Neural cell (in vitro differentiated cells): ENCODE results near the gene NRN1.

ENCODE experiments used
- EP300 ChIP-seq: fragments of 450-650 bp; conservative IDR thresholded peaks from 2 replicates; pipeline ENCODE4 v1.6.1; 2014; ENCODE audit warnings: antibody characterized with exemption, mild to moderate bottlenecking, moderate library complexity; ENCODE audit not compliant: poor library complexity, severe bottlenecking
- EZH2 ChIP-seq: fragments of 200-600, 300-800 bp; shearing (Covaris generic), sonication (generic); IDR thresholded peaks from 2 replicates; pipeline ENCODE4 v1.6.1; 2014; ENCODE audit warnings: antibody characterized with exemption, low read length, borderline replicate concordance, mild to moderate bottlenecking; ENCODE audit not compliant: insufficient read depth, poor library complexity, severe bottlenecking
- REST ChIP-seq: IDR thresholded peaks from 2 replicates; pipeline ENCODE4 v1.6.1; 2012; ENCODE audit warnings: borderline replicate concordance
- SMC3 ChIP-seq: fragments of 450-650 bp; conservative IDR thresholded peaks from 2 replicates; pipeline ENCODE4 v1.6.1; 2014; ENCODE audit warnings: antibody characterized with exemption, mild to moderate bottlenecking, moderate library complexity; ENCODE audit not compliant: poor library complexity

- TF ChIP-seq EZH2 (no peak), EP300 (no peak), REST (no peak), SMC3 (no peak)
Observed at GRCh38 chr6:5997420-5997987, 9.2 kb downstream of the NRN1 start.
